Small intestine (tissue), 16 donors: ENCODE data around the gene IL13. TPM values are rescaled to one million over a fixed set of nuclear protein-coding genes. Genes with fewer than 3 reads are reported as not detected.

Experiments used
- DNase-seq, 2 donors: peaks; one replicate each; pipeline versions ENCODE4 v3.0.0 to v3.0.0-alpha.2; 2013
- FAIRE-seq: peaks from 2 replicates; lab custom pipeline; 2012; peaks lifted over from hg19 to GRCh38; lab: Jason Lieb, UNC
- H3K27ac ChIP-seq, 3 donors: one replicate each; pipeline ENCODE4 v1.5.1; 2013; ENCODE audit warnings: low read length in 2 of 3, mild to moderate bottlenecking in 2 of 3, control low read depth in 1 of 3, inconsistent platforms in 1 of 3, low read depth in 1 of 3, moderate library complexity in 1 of 3
- H3K27me3 ChIP-seq, 3 donors: one replicate each; pipeline ENCODE4 v1.6.1; 2013; ENCODE audit warnings: low read length in 3 of 3, inconsistent platforms in 1 of 3; ENCODE audit not compliant: control insufficient read depth in 3 of 3, insufficient read depth in 3 of 3
- H3K36me3 ChIP-seq, 3 donors: one replicate each; pipeline ENCODE4 v1.6.1; 2013; ENCODE audit warnings: low read length in 3 of 3, inconsistent platforms in 1 of 3, low read depth in 1 of 3, mild to moderate bottlenecking in 1 of 3, moderate library complexity in 1 of 3; ENCODE audit not compliant: control insufficient read depth in 3 of 3, insufficient read depth in 2 of 3
- H3K4me1 ChIP-seq, 3 donors: one replicate each; pipeline ENCODE4 v1.6.1; 2013; ENCODE audit warnings: low read length in 2 of 3, inconsistent platforms in 1 of 3, low read depth in 1 of 3, mild to moderate bottlenecking in 1 of 3, moderate library complexity in 1 of 3; ENCODE audit not compliant: control insufficient read depth in 3 of 3, insufficient read depth in 2 of 3
- H3K4me3 ChIP-seq, 3 donors: one replicate each; pipeline ENCODE4 v1.5.1; 2013; ENCODE audit warnings: low read length in 3 of 3, control low read depth in 1 of 3, inconsistent platforms in 1 of 3, low read depth in 1 of 3, mild to moderate bottlenecking in 1 of 3, moderate library complexity in 1 of 3
- H3K9me3 ChIP-seq, 2 donors: one replicate each; pipeline ENCODE4 v1.6.1; 2013; ENCODE audit warnings: low read depth in 1 of 2, low read length in 1 of 2; ENCODE audit not compliant: control insufficient read depth in 2 of 2, insufficient read depth in 1 of 2
- WGBS, 3 donors: extraction: QIAGEN DNeasy Blood & Tissue Kit; methylation state at CpG; one replicate each; pipeline ENCODE4 v1.1.7; 2013; 5-methylcytosine and 5-hydroxymethylcytosine counted together
- long read RNA-seq, 10 donors: transcript quantifications; one replicate each; lab custom pipeline, GENCODE V29; 2026
- polyA plus RNA-seq, 4 donors: library from polyadenylated mRNA; stranded (reverse) in 3 of 4; unstranded in 1 of 4; fragments of 200-250 nt in 3 of 4; fragments of 120-200 nt in 1 of 4; gene quantifications; one replicate each; pipeline versions ENCODE4 v1.2.1 to v1.2.3, GENCODE V29; 2013
- donor health status: healthy with polysubstance abuse.
- donor health status: control.
- donor health status: control.
- donor health status: Bipolar disorder and iron deficiency.
- donor health status: healthy.

Gene IL13
- under 1 TPM in 1 of 4 donors, not detected in 3; 0.54 TPM for polyA plus RNA-seq
- long read RNA-seq, donor 1, result 0 reads
- long read RNA-seq, donor 2, result 0 reads
- long read RNA-seq, donor 3, result 0 reads
- long read RNA-seq, donor 4, result 0 reads
- long read RNA-seq, donor 5, result 0 reads
- long read RNA-seq, donor 6, result 0 reads
- long read RNA-seq, donor 7, result 0 reads
- long read RNA-seq, donor 8, result 0 reads
- long read RNA-seq, donor 9, result 0 reads
- long read RNA-seq, donor 10, result 0 reads

DNA sequence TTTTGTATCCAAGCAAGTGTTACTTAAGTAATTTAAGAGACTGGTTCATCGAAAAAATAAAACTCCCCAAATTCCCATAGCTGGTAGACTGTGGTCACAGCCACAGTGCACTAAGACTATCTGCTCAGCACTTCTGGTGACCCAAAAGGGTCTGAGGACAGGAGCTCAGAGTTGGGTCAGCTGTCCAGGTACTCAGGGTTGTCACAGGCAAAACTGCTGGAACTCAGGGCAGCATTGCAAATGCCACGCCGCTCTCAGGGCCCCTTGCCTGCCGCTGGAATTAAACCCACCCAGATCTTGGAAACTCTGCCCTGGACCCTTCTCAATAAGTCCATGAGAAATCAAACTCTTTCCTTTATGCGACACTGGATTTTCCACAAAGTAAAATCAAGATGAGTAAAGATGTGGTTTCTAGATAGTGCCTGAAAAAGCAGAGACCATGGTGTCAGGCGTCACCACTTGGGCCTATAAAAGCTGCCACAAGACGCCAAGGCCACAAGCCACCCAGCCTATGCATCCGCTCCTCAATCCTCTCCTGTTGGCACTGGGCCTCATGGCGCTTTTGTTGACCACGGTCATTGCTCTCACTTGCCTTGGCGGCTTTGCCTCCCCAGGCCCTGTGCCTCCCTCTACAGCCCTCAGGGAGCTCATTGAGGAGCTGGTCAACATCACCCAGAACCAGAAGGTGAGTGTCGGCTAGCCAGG lies at the start of gene IL13:
Gene IL13, plus strand, starts transcription at position 498 of the 705 bp plus-strand sequence. Its CDS starts 14 bp downstream, at position 512.
- H3K9me3 ChIP-seq, result no peaks in the 10 kb centered on the region
- peaks cover 0 to 33% (median 9%) of the 10 kb centered on the region in 3 donors for H3K27me3 ChIP-seq
- no peaks in the 10 kb centered on the region for H3K36me3 ChIP-seq
- WGBS, 3 donors, result 90 to 95% (median 92%) methylated on average over 12 of the region's 12 CpGs
- FAIRE-seq (no peak), DNase-seq (no peak)
- no peak within 1 kb of the TSS for H3K27ac ChIP-seq
- H3K4me1 ChIP-seq, result peaks cover 0 to 15% (median under 1%) of the 10 kb centered on the region in 3 donors
- no peak within 1 kb of the TSS for H3K4me3 ChIP-seq

DNA sequence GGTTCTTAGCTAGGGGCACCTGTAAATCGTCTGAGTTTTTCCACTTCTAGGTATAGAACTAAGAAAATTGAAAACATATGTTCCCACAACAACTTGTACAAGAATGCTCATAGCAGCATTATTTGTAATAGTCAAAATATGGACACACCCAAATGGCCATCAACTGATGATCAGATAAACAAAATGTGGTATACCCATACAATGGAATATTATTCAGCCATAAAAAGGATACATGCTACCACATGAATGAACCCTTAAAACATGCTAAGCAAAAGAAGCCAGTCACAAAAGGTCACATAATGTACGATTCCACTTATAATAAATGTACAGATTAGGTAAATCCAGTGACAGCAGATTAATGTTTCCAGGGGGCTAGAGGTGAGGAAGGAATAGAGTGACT lies 46.0 kb upstream of the IL13 start:
- FAIRE-seq, result no peak
- 97 to 100% (median 99%) methylated on average over 2 of the region's 2 CpGs for WGBS, 3 donors
- H3K36me3 ChIP-seq, result peaks cover 0 to 12% (median 4%) of the 10 kb centered on the region in 3 donors

DNA sequence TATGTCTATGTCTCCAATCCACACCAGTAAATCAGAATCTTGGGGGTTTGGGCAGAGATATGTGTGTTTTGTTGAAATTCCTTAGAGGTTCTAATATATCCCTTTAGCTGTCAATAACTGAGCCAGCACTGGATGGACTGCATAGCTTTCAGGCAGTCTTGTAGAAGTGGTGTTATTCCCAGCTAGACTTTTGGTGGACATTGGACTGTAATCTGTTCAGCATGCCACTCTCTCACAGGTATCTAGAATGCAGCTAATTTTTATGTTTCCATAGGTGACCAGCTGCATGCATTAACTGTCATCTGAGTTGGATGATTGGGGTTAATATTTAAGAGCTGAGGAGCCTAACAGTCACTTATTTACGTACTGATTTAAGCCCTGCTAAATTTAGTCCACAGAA lies 45.1 kb upstream of the IL13 start:
- Histone ChIP-seq H3K9me3 (no peaks in the 10 kb centered on the region), H3K27me3 (no peaks in the 10 kb centered on the region), H3K27ac (no peak overlapping the region), H3K36me3 (peaks cover 0 to 12% (median 6%) of the 10 kb centered on the region in 3 donors), H3K4me1 (peaks cover 0 to 6% (median 0%) of the 10 kb centered on the region in 3 donors), H3K4me3 (no peak overlapping the region)
- 22 to 72% (median 67%) methylated on average over 1 of the region's 1 CpG for WGBS, 3 donors
- FAIRE-seq (no peak), DNase-seq (peak; percentile 19 to 55)

More for the DNA sequence above, 46.0 kb upstream of the IL13 start:
- no peak overlapping the region for H3K27ac ChIP-seq
- DNase-seq, result no peak
- no peak overlapping the region for H3K4me3 ChIP-seq
- H3K9me3 ChIP-seq, result no peaks in the 10 kb centered on the region
- H3K27me3 ChIP-seq, result no peaks in the 10 kb centered on the region
- peaks cover 0 to 6% (median 0%) of the 10 kb centered on the region in 3 donors for H3K4me1 ChIP-seq

DNA sequence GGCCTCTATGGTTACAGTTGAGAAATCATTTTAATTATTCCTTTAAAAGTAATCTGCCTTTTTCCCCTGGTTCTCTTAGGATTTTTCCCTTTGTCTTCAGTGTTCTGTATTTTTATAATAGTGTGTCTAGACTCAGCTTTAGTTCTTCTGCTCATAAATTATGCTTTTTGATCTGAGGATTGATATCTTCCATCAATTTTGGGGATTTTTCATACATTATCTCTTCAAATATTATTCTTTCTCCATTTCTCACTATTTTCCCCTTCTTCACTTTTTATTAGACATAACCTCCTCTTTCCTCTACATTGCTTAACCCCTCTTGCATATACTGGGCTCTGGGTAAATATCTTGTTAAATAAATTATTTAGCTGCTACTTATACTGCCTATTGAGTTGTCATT lies 36.3 kb upstream of the IL13 start:
- H3K27ac ChIP-seq, result no peak overlapping the region
- DNase-seq (no peak), FAIRE-seq (no peak)
- H3K27me3 ChIP-seq, result no peaks in the 10 kb centered on the region
- no peaks in the 10 kb centered on the region for H3K4me1 ChIP-seq
- peaks cover 3 to 13% (median 5%) of the 10 kb centered on the region in 3 donors for H3K36me3 ChIP-seq
- no peak overlapping the region for H3K4me3 ChIP-seq
- H3K9me3 ChIP-seq, result no peaks in the 10 kb centered on the region

DNA sequence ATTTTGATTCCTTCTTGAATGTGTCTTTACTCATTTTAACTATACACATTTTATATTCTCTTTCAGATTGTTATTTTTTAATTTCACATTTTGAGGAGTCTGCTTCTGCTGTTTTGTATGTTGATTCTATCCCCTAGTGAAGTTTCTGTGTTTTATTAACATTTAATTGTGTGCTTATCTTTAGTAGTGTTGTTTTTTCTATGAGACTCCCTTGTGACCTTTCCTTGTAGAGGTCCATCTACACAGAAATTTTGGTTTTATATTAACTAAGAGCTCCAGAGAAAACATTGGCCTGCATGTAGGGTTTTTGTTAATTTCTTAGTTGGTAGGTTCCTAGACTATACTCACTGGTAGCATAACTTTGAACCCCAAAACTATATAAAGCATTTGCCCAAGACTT lies 35.4 kb upstream of the IL13 start:
- peaks cover 3 to 16% (median 4%) of the 10 kb centered on the region in 3 donors for H3K36me3 ChIP-seq
- no peak overlapping the region for H3K4me3 ChIP-seq
- peak in 1 of 2 donors; percentile 4 for DNase-seq
- H3K27me3 ChIP-seq, result no peaks in the 10 kb centered on the region
- no peaks in the 10 kb centered on the region for H3K9me3 ChIP-seq
- no peak overlapping the region for H3K27ac ChIP-seq
- FAIRE-seq, result no peak
- no peaks in the 10 kb centered on the region for H3K4me1 ChIP-seq

DNA sequence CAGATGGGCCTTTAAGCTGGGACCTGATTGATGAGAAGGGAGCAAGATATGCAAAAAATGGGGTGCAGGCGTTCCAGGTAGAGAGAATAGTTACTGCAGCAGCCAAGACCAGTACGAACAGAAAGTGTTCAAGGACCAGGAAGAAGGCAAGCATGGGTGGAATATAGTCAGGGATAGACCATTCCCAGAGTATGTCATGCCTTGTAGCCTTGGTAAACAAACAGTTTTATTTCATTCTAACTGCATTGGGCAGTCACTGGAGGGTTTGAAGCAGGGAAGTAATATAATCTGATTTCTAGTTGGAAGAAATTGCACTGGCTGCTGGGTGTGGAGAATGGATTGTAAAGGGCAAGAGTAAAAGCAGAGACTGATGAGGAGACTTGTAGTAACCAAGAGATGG lies 30.5 kb upstream of the IL13 start:
- WGBS, 3 donors, result 94 to 98% (median 97%) methylated on average over 2 of the region's 2 CpGs
- Histone ChIP-seq H3K4me1 (no peaks in the 10 kb centered on the region), H3K27me3 (no peaks in the 10 kb centered on the region), H3K4me3 (no peak overlapping the region), H3K36me3 (peaks cover 0 to 14% (median 4%) of the 10 kb centered on the region in 3 donors), H3K9me3 (no peaks in the 10 kb centered on the region), H3K27ac (no peak overlapping the region)
- FAIRE-seq, result no peak
- DNase-seq, result no peak

DNA sequence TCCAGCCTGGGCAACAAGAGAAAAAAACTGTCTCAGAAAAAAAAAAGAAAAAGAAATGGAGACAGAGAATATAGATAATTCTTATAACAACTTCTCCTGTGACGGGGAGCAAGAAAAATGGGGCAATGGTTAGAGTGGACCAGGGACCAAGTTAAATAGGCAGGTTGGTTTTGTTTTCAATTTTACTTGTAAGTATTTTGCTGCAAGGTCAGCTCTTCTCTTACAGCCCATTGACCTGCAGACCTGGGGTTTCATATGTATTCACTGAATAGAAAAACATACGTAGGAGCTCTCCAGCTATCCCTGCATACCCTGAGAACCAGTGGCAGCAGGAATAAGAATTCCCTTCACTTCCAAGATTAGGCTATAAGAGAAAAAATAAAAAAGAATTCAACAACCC lies 29.2 kb upstream of the IL13 start:
- FAIRE-seq, result no peak
- H3K4me3 ChIP-seq, result no peak overlapping the region

DNA sequence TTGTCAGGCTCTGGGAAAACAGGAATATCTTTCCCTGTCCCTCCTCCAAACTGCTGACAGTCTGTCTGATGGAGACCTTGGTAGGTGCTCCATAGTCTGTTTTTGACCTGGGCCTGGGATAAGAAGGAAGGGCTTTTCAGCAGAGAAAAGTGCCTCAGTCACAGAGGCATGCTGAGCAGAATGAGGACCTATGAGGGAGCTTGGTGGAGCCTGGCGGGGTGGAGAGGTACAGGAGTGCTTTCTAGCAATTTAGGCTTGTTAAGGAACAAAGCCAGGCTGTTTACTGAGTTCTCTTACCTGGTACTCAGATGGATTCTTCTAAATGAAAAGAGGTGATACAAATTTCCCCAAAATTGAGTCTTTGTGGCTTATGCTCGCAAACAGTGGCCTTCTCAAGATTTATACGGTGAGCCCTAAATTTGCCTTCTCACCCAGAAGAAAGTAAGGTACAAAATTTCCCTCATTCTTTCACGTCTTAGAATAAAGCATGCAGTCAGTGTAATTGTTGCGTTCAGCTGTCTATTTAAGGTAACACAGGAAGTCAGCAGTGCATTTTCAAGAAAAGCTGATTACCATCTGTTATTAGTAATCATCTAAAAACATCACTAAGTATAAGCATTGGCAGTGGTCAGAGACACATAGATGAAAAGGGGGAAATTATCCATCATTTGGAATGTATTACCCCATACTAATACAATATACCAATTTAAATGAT lies 28.6 kb upstream of the IL13 start:
- DNase-seq (no peak), FAIRE-seq (no peak)
- H3K9me3 ChIP-seq, result no peaks in the 10 kb centered on the region
- H3K27me3 ChIP-seq, result no peaks in the 10 kb centered on the region
- H3K27ac ChIP-seq, result no peak overlapping the region
- peaks cover 0 to 20% (median 4%) of the 10 kb centered on the region in 3 donors for H3K36me3 ChIP-seq
- H3K4me3 ChIP-seq, result no peak overlapping the region
- 77 to 91% (median 83%) methylated on average over 5 of the region's 5 CpGs for WGBS, 3 donors
- H3K4me1 ChIP-seq, result no peaks in the 10 kb centered on the region

More for the DNA sequence above, 29.2 kb upstream of the IL13 start:
- no peaks in the 10 kb centered on the region for H3K27me3 ChIP-seq
- WGBS, 3 donors, result 81 to 94% (median 93%) methylated on average over 2 of the region's 2 CpGs
- DNase-seq, result no peak
- H3K9me3 ChIP-seq, result no peaks in the 10 kb centered on the region
- no peak overlapping the region for H3K27ac ChIP-seq
- H3K36me3 ChIP-seq, result peaks cover 0 to 20% (median 4%) of the 10 kb centered on the region in 3 donors
- no peaks in the 10 kb centered on the region for H3K4me1 ChIP-seq
